GM10248 (cell line): ENCODE results near the gene H6PD.

ENCODE experiments used
- CTCF ChIA-PET: fragments of 300-600 bp; sonication (Branson Sonifier 250); formaldehyde crosslinking; extraction: SDS; loops from one replicate; lab custom pipeline; 2021; ENCODE audit warnings: antibody characterized with exemption; lab: Yijun Ruan, JAX
- POLR2A ChIA-PET: fragments of 350-650 bp; sonication (Branson Sonifier 250); formaldehyde crosslinking; extraction: SDS; loops from one replicate; lab custom pipeline; 2020; ENCODE audit warnings: antibody characterized with exemption; lab: Yijun Ruan, JAX
- DNase-seq: peaks from one replicate; pipeline ENCODE4 v3.0.0; 2012; ENCODE audit errors: extremely low spot score
- CTCF ChIP-seq: IDR thresholded peaks from 2 replicates; pipeline ENCODE4 v1.5.1; 2012; ENCODE audit warnings: mild to moderate bottlenecking, low read depth; ENCODE audit errors: extremely low read depth, missing control alignments, control extremely low read depth

Gene H6PD

GRCh38 chr1:9275161-9275560 is 40.6 kb downstream of the H6PD start:
- no peak for DNase-seq
- POLR2A ChIA-PET: interaction anchor here (0.8 kb wide), 1 partner anchor 16 kb away, joined by 3 read pairs; no protein-coding TSS in a partner anchor
- TF ChIP-seq CTCF: no peak
- CTCF ChIA-PET: interaction anchor here (0.9 to 1.5 kb wide), 5 partner anchors 8 to 219 kb away, joined by 3 to 8 read pairs (median 6); no protein-coding TSS in a partner anchor

GRCh38 chr1:9275567-9276034 is 41.0 kb downstream of the H6PD start:
- no peak for TF ChIP-seq CTCF
- ChIA-PET CTCF (interaction anchor here (0.9 to 1.5 kb wide), 5 partner anchors 8 to 219 kb away, joined by 3 to 8 read pairs (median 6); no protein-coding TSS in a partner anchor), POLR2A (interaction anchor here (0.8 kb wide), 1 partner anchor 16 kb away, joined by 3 read pairs; no protein-coding TSS in a partner anchor)
- DNase-seq: peak; percentile 81

GRCh38 chr1:9278116-9278515 is 43.5 kb downstream of the H6PD start:
- POLR2A ChIA-PET: no interaction called here
- CTCF ChIA-PET: interaction anchor here (0.9 to 3.1 kb wide), 4 partner anchors 11 to 218 kb away, joined by 4 to 9 read pairs (median 6); no protein-coding TSS in a partner anchor
- no peak for DNase-seq
- no peak for TF ChIP-seq CTCF

GRCh38 chr1:9278585-9279153 is 44.1 kb downstream of the H6PD start:
- no peak for TF ChIP-seq CTCF
- no peak for DNase-seq
- ChIA-PET POLR2A (no interaction called here), CTCF (interaction anchor here (0.9 to 3.1 kb wide), 4 partner anchors 11 to 217 kb away, joined by 4 to 9 read pairs (median 6); no protein-coding TSS in a partner anchor)

- no peak for DNase-seq
- ChIA-PET POLR2A (no interaction called here), CTCF (interaction anchor here (1.5 to 3.1 kb wide), 3 partner anchors 10 to 212 kb away, joined by 4 to 9 read pairs (median 5); no protein-coding TSS in a partner anchor)
- no peak for TF ChIP-seq CTCF
These were observed 44.7 kb downstream of the H6PD start for GRCh38 chr1:9279172-9279840.

- no peak for TF ChIP-seq CTCF
- CTCF ChIA-PET: interaction anchor here (1.0 to 3.1 kb wide), 4 partner anchors 9 to 211 kb away, joined by 4 to 9 read pairs (median 6); no protein-coding TSS in a partner anchor
- DNase-seq: peak; percentile 59
- POLR2A ChIA-PET: no interaction called here
These were observed 45.7 kb downstream of the H6PD start for GRCh38 chr1:9280015-9280860.
